Adrenal gland (tissue), 5 donors: ENCODE data around the gene LNPK.

ENCODE experiments used
- POLR2A ChIP-seq, 2 donors: fragments of 450-650 bp; IDR thresholded peaks; one replicate each; pipeline ENCODE4 v1.6.1; 2017; ENCODE audit warnings: antibody characterized with exemption in 2 of 2, mild to moderate bottlenecking in 2 of 2, moderate library complexity in 1 of 2
- TF ChIP-seq, protein P1 (sequence below), 6 experiments: fragments of 450-650 bp in 4 of 6; fragments of 200-600 bp in 2 of 6; sonication (generic) in 1 of 6; IDR thresholded peaks; 1 replicate in 5 of 6; 2 replicates in 1 of 6; pipeline versions ENCODE4 v1.5.1 to v1.8.0; 2016 to 2021; ENCODE audit warnings: antibody characterized with exemption in 6 of 6, mild to moderate bottlenecking in 2 of 6, moderate library complexity in 1 of 6
- donor health status: DM: no; HTN: no; CAD: no.

DNA sequence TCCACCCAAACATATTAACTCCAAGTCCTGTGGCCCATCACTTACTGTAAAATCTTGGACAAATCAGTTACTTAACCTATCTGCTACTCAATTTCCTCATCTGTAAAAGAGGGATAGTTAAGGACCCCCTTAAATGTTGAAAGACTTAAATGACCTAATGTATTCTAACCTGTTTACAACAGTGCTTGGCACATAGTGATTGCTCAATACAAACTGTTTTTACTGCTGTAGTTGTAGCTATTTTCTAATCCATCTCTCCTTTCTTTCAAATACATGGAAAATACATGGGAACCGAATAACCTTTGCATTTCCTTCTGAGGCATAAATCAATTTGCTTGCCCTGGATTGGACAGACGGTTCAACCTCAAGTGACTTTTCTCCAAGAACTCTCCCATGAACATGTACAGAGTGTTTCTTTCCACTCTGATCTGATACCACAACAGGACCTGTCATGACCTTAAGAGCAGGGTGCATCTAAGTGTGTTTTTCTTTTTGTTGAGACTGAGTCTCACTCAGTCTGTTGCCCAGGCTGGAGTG lies 2.7 kb downstream of the LNPK start:
- TF ChIP-seq, protein P1, sequence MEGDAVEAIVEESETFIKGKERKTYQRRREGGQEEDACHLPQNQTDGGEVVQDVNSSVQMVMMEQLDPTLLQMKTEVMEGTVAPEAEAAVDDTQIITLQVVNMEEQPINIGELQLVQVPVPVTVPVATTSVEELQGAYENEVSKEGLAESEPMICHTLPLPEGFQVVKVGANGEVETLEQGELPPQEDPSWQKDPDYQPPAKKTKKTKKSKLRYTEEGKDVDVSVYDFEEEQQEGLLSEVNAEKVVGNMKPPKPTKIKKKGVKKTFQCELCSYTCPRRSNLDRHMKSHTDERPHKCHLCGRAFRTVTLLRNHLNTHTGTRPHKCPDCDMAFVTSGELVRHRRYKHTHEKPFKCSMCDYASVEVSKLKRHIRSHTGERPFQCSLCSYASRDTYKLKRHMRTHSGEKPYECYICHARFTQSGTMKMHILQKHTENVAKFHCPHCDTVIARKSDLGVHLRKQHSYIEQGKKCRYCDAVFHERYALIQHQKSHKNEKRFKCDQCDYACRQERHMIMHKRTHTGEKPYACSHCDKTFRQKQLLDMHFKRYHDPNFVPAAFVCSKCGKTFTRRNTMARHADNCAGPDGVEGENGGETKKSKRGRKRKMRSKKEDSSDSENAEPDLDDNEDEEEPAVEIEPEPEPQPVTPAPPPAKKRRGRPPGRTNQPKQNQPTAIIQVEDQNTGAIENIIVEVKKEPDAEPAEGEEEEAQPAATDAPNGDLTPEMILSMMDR (IDR thresholded peaks at IDR 0.05) = no peak
- TF ChIP-seq POLR2A (IDR thresholded peaks at IDR 0.05) = no peak
